ENCODE measurements around the gene ANKRD13D. TPM values are rescaled to one million over a fixed set of nuclear protein-coding genes. Genes with fewer than 3 reads are reported as not detected.
A peak's percentile ranks its signal among the peaks of the same experiment; 100 is the strongest.

The ANKRD13D gene
- total and polyA plus RNA-seq, 11 donors = 7.6 to 43.6 (median 12.8) TPM

- Histone ChIP-seq H3K4me1 (peaks cover 2 to 39% (median 19%) of the 10 kb centered on the region in 12 donors), H3K36me3 (peaks cover 0 to 7% (median 3%) of the 10 kb centered on the region in 9 donors), H3K27me3 (no peaks in the 10 kb centered on the region), H3K4me3 (peak overlapping the region in 8 of 12 donors; percentile 16 to 56 (median 40)), H3K27ac (peak overlapping the region in 2 of 12 donors; percentile 6 to 80), H3K9me3 (no peaks in the 10 kb centered on the region)
- DNase-seq (peak in 3 of 5 donors; percentile 22 to 48 (median 24)), ATAC-seq (no peak)
- 54 to 57% (median 55%) methylated on average over 17 to 18 of the region's 18 CpGs for WGBS, 4 donors
- TF ChIP-seq, protein P1, sequence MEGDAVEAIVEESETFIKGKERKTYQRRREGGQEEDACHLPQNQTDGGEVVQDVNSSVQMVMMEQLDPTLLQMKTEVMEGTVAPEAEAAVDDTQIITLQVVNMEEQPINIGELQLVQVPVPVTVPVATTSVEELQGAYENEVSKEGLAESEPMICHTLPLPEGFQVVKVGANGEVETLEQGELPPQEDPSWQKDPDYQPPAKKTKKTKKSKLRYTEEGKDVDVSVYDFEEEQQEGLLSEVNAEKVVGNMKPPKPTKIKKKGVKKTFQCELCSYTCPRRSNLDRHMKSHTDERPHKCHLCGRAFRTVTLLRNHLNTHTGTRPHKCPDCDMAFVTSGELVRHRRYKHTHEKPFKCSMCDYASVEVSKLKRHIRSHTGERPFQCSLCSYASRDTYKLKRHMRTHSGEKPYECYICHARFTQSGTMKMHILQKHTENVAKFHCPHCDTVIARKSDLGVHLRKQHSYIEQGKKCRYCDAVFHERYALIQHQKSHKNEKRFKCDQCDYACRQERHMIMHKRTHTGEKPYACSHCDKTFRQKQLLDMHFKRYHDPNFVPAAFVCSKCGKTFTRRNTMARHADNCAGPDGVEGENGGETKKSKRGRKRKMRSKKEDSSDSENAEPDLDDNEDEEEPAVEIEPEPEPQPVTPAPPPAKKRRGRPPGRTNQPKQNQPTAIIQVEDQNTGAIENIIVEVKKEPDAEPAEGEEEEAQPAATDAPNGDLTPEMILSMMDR (IDR thresholded peaks at IDR 0.05) = no peak
- TF ChIP-seq POLR2A (IDR thresholded peaks at IDR 0.05) = no peak
- intact Hi-C loops (cut with DNase I) = loop anchor here in 4 of 10 donors (1.0 to 5.0 kb wide), 4 partner anchors 27 to 120 kb away; partner anchors contain the start of gene ANKRD13D (in 1 of the 4)
These were observed 27.0 kb upstream of the ANKRD13D start for GRCh38 chr11:67261946-67262681.

GRCh38 chr11:67262731-67263675, 26.1 kb upstream of the ANKRD13D start:
- H3K9me3 ChIP-seq = no peaks in the 10 kb centered on the region
- H3K27me3 ChIP-seq = no peaks in the 10 kb centered on the region
- TF ChIP-seq, protein P1 (IDR thresholded peaks at IDR 0.05) = peak; percentile 72 to 89 (median 80)
- TF ChIP-seq POLR2A (IDR thresholded peaks at IDR 0.05) = no peak
- peak overlapping the region in 8 of 12 donors; percentile 6 to 80 (median 51) for H3K27ac ChIP-seq
- peak overlapping the region in 2 of 12 donors; percentile 17 to 20 for H3K4me3 ChIP-seq
- ATAC-seq (peak; percentile 51 to 81 (median 68)), DNase-seq (peak; percentile 82 to 91 (median 85))
- peaks cover 5 to 48% (median 28%) of the 10 kb centered on the region in 12 donors for H3K4me1 ChIP-seq
- intact Hi-C loops (cut with DNase I) = loop anchor here in 4 of 10 donors (1.0 to 5.0 kb wide), 4 partner anchors 26 to 119 kb away; partner anchors contain the start of gene ANKRD13D (in 1 of the 4)
- H3K36me3 ChIP-seq = peaks cover 0 to 3% (median 0%) of the 10 kb centered on the region in 9 donors
- 50 to 58% (median 52%) methylated on average over 22 of the region's 22 CpGs for WGBS, 4 donors

DNA sequence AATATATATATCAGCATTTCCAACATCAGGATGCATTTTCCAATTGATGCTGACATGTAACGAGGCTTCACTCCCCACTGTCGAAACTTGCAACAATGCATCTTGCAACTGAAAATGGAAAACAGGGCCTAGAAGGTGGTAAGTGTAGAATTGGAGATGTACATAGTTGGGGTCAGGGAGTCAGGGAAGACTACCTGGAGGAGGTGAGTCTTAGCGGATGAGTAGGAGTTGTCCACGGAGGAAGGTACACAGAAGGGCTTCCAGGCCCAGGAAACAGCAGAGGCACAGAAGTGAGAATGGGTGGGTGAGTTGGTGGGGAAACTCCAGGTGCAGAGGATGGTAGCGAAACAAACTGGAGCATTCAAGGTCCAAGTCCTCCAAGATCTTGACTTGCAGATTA, 24.8 kb upstream of the ANKRD13D start:
- intact Hi-C loops (cut with DNase I) = loop anchor here in 2 of 10 donors (2.0 to 5.0 kb wide), 2 partner anchors 53 to 118 kb away; no protein-coding TSS in a partner anchor
- H3K36me3 ChIP-seq = peaks cover 0 to 13% (median 2%) of the 10 kb centered on the region in 9 donors
- no peak for ATAC-seq
- no peak for DNase-seq
- no peak overlapping the region for H3K27ac ChIP-seq
- no peaks in the 10 kb centered on the region for H3K9me3 ChIP-seq
- H3K4me3 ChIP-seq = no peak overlapping the region
- H3K27me3 ChIP-seq = no peaks in the 10 kb centered on the region
- 94 to 98% (median 96%) methylated on average over 5 of the region's 5 CpGs for WGBS, 4 donors
- peaks cover 10 to 60% (median 40%) of the 10 kb centered on the region in 12 donors for H3K4me1 ChIP-seq
- TF ChIP-seq, protein P1 (IDR thresholded peaks at IDR 0.05) = no peak
- TF ChIP-seq POLR2A (IDR thresholded peaks at IDR 0.05) = no peak

Data from heart left ventricle (tissue), 16 donors.